Measurements from ENCODE around the gene CEP89.
"Not testable (repeated sequence)": the region's sequence is repeated elsewhere in the genome, so short reads cannot be mapped to it uniquely, and the experiment has no call there.

GRCh38 chr19:32988254-32988653 lies 16.5 kb upstream of the CEP89 start:
- TF ChIP-seq, protein P1, sequence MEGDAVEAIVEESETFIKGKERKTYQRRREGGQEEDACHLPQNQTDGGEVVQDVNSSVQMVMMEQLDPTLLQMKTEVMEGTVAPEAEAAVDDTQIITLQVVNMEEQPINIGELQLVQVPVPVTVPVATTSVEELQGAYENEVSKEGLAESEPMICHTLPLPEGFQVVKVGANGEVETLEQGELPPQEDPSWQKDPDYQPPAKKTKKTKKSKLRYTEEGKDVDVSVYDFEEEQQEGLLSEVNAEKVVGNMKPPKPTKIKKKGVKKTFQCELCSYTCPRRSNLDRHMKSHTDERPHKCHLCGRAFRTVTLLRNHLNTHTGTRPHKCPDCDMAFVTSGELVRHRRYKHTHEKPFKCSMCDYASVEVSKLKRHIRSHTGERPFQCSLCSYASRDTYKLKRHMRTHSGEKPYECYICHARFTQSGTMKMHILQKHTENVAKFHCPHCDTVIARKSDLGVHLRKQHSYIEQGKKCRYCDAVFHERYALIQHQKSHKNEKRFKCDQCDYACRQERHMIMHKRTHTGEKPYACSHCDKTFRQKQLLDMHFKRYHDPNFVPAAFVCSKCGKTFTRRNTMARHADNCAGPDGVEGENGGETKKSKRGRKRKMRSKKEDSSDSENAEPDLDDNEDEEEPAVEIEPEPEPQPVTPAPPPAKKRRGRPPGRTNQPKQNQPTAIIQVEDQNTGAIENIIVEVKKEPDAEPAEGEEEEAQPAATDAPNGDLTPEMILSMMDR (conservative IDR thresholded peaks at IDR 0.05 in 1 of 2, IDR thresholded peaks at IDR 0.05 in 1 of 2; ENCODE audit: low read depth in 1 of 2, low read length in 2 of 2): not testable (repeated sequence)
- TF ChIP-seq EZH2 (IDR thresholded peaks at IDR 0.05; ENCODE audit: low read length, missing control alignments): not testable (repeated sequence)
